ENCODE results near the gene KPNA6. TPM values are rescaled to one million over a fixed set of nuclear protein-coding genes. Genes with fewer than 3 reads are reported as not detected.

The KPNA6 gene
- polyA plus RNA-seq, 1 donor (not counting 4 experiments of a cell fraction or from before 2014, with no cell fraction given): 42.6 TPM

GRCh38 chr1:32091176-32091575 is 16.7 kb upstream of the KPNA6 start:
- no peak for FAIRE-seq
- H3K27me3 ChIP-seq (ENCODE audit: control insufficient read depth, extremely low read depth, insufficient read depth, low read length): no peaks in the 10 kb centered on the region
- no peaks in the 10 kb centered on the region for H3K79me2 ChIP-seq (ENCODE audit: control insufficient read depth, insufficient read depth, low read length)
- no peak for DNase-seq (ENCODE audit: low read depth, low spot score)
- H3K36me3 ChIP-seq (ENCODE audit: control insufficient read depth in 2 of 2, extremely low read depth in 1 of 2, insufficient read depth in 2 of 2, low read length in 2 of 2): peaks cover 16 to 24% of the 10 kb centered on the region in 2 experiments
- TF ChIP-seq EZH2 (IDR thresholded peaks at IDR 0.05; ENCODE audit: low read length) (no peak), CTCF (optimal IDR thresholded peaks at IDR 0.05 in 1 of 3, IDR thresholded peaks at IDR 0.05 in 1 of 3, conservative IDR thresholded peaks at IDR 0.05 in 1 of 3; ENCODE audit: extremely low read depth in 1 of 3, insufficient read depth in 2 of 3, low read length in 3 of 3) (no peak)
- no peak overlapping the region for H3K4me2 ChIP-seq (ENCODE audit: control insufficient read depth, extremely low read depth, insufficient read depth, low read depth, low read length)
- dilution Hi-C loops (cut with MboI; ENCODE audit: extremely low pct_ligation_motif_present, low sequenced_read_pairs): no loop called here
- H4K20me1 ChIP-seq (ENCODE audit: control insufficient read depth, extremely low read depth, insufficient read depth, low read length): no peaks in the 10 kb centered on the region
- H3K4me1 ChIP-seq (ENCODE audit: control insufficient read depth, extremely low read depth, insufficient read depth, low read length): no peaks in the 10 kb centered on the region
- H3K9me1 ChIP-seq (ENCODE audit: control insufficient read depth, extremely low read depth, insufficient read depth, low read length): no peaks in the 10 kb centered on the region
- no peak overlapping the region for H3K27ac ChIP-seq (ENCODE audit: control insufficient read depth, insufficient read depth, low read length)
- no peak overlapping the region for H3K9ac ChIP-seq (ENCODE audit: control insufficient read depth, extremely low read depth, insufficient read depth, low read length)
- no peaks in the 10 kb centered on the region for H3K9me3 ChIP-seq (ENCODE audit: control insufficient read depth, low read depth, low read length)
- H3K4me3 ChIP-seq (ENCODE audit: control insufficient read depth in 2 of 3, extremely low read depth in 1 of 3, insufficient read depth in 2 of 3, low read depth in 1 of 3, low read length in 3 of 3): no peak overlapping the region
- H2AFZ ChIP-seq (ENCODE audit: control insufficient read depth, low read length): no peak overlapping the region

GRCh38 chr1:32091591-32091990 is 16.3 kb upstream of the KPNA6 start:
- dilution Hi-C loops (cut with MboI; ENCODE audit: extremely low pct_ligation_motif_present, low sequenced_read_pairs): no loop called here
- no peak overlapping the region for H3K9ac ChIP-seq (ENCODE audit: control insufficient read depth, extremely low read depth, insufficient read depth, low read length)
- FAIRE-seq: no peak

More at GRCh38 chr1:32091591-32091990, 16.3 kb upstream of the KPNA6 start:
- Histone ChIP-seq H3K27ac (ENCODE audit: control insufficient read depth, insufficient read depth, low read length) (no peak overlapping the region), H3K79me2 (ENCODE audit: control insufficient read depth, insufficient read depth, low read length) (no peaks in the 10 kb centered on the region), H3K27me3 (ENCODE audit: control insufficient read depth, extremely low read depth, insufficient read depth, low read length) (no peaks in the 10 kb centered on the region), H2AFZ (ENCODE audit: control insufficient read depth, low read length) (no peak overlapping the region), H4K20me1 (ENCODE audit: control insufficient read depth, extremely low read depth, insufficient read depth, low read length) (no peaks in the 10 kb centered on the region), H3K4me3 (ENCODE audit: control insufficient read depth in 2 of 3, extremely low read depth in 1 of 3, insufficient read depth in 2 of 3, low read depth in 1 of 3, low read length in 3 of 3) (no peak overlapping the region), H3K36me3 (ENCODE audit: control insufficient read depth in 2 of 2, extremely low read depth in 1 of 2, insufficient read depth in 2 of 2, low read length in 2 of 2) (peaks cover 16 to 26% of the 10 kb centered on the region in 2 experiments), H3K4me2 (ENCODE audit: control insufficient read depth, extremely low read depth, insufficient read depth, low read depth, low read length) (no peak overlapping the region), H3K9me3 (ENCODE audit: control insufficient read depth, low read depth, low read length) (no peaks in the 10 kb centered on the region), H3K4me1 (ENCODE audit: control insufficient read depth, extremely low read depth, insufficient read depth, low read length) (no peaks in the 10 kb centered on the region), H3K9me1 (ENCODE audit: control insufficient read depth, extremely low read depth, insufficient read depth, low read length) (no peaks in the 10 kb centered on the region)
- no peak for DNase-seq (ENCODE audit: low read depth, low spot score)
- TF ChIP-seq CTCF (optimal IDR thresholded peaks at IDR 0.05 in 1 of 3, IDR thresholded peaks at IDR 0.05 in 1 of 3, conservative IDR thresholded peaks at IDR 0.05 in 1 of 3; ENCODE audit: extremely low read depth in 1 of 3, insufficient read depth in 2 of 3, low read length in 3 of 3) (no peak), EZH2 (IDR thresholded peaks at IDR 0.05; ENCODE audit: low read length) (no peak)
